Measurements from ENCODE around the gene RCOR2.
"Not testable (repeated sequence)": the region's sequence is repeated elsewhere in the genome, so short reads cannot be mapped to it uniquely, and the experiment has no call there.

Gene RCOR2

GRCh38 chr11:63916837-63917691, at the start of gene RCOR2:
RCOR2 (minus strand) TSS chr11:63917164; CDS start chr11:63916456, 708 bp downstream.
- FAIRE-seq: no peak

- no peak for FAIRE-seq
These were observed 49.5 kb upstream of the RCOR2 start for GRCh38 chr11:63966444-63966843.

DNA sequence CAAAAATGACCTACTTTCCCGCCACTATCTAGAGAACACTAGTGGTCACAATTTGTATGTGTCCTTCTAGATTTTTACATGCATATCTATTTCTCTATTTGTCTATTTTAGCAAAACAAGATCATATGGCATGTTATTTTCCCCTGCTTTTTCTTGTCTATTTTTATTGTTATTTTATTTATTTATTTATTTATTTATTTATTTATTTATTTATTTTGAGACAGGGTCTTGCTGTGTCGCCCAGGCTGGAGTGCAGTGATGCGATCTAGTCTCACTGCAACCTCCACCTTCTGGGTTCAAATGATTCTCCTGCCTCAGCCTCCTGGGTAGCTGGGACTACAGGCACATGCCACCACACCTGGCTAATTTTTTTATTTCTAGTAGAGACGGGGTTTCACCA, 46.9 kb upstream of the RCOR2 start:
- not testable (repeated sequence) for FAIRE-seq

DNA sequence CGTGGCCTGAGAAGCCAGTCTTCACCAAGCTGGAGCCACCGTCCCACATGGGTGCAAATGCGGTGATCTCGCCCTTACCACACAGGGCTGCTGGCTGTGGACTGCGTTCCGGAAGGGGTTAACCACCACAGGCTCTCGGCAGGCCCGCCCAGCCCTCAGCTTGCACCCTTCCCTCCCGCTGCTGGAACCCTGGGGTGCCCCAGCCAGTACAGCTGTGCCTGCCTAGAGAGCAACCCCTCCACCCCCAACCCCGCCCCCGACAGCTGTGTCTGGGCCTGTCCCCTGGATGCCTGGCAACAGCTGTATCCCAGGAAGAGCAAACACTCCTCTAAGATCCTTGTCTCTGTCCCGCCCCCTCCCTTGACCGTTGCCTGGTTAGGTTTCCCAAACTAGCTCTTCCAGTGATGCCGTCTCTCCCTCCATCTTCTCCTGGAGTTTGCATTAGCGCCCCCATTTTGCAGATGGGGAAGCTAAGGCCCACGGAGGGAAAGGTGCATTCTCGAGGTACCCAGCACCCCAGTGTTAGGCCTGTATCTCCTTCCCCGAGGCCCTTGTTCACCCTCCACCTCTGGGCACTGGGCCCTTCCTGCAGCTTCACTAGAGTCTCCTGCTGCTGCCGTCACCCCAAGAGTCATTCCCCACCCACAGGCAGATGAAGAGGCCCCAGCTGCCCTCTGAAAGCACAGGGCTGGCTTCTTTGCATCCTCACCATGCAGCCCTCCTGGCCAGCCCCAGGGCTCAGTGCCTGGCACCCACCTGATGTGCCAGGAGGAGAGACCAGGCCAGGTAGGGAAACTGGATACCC, 44.8 kb upstream of the RCOR2 start:
- no peak for FAIRE-seq

GRCh38 chr11:63958008-63958407, 41.0 kb upstream of the RCOR2 start:
- no peak for FAIRE-seq

DNA sequence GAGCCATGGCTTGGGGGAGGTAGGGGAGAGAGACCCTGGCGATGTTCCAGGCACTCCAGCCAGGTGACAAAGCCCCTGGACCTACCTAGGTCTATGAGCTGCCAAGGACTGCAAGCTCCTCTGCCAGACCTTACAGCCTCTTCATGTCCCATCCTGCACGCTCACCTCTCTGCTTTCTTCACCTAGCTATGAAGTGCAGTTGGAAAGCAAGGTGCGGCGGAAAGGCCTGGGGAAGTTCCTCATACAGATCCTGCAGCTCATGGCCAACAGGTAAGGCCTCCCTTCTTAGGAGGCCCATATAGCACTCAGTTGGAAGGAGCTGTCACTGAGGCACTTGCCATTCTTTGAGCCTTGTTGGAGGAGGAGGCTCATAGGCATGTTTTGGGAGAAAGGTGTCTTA, 35.6 kb upstream of the RCOR2 start:
- no peak for FAIRE-seq

GRCh38 chr11:63951779-63952536, 35.0 kb upstream of the RCOR2 start:
- FAIRE-seq: no peak

DNA sequence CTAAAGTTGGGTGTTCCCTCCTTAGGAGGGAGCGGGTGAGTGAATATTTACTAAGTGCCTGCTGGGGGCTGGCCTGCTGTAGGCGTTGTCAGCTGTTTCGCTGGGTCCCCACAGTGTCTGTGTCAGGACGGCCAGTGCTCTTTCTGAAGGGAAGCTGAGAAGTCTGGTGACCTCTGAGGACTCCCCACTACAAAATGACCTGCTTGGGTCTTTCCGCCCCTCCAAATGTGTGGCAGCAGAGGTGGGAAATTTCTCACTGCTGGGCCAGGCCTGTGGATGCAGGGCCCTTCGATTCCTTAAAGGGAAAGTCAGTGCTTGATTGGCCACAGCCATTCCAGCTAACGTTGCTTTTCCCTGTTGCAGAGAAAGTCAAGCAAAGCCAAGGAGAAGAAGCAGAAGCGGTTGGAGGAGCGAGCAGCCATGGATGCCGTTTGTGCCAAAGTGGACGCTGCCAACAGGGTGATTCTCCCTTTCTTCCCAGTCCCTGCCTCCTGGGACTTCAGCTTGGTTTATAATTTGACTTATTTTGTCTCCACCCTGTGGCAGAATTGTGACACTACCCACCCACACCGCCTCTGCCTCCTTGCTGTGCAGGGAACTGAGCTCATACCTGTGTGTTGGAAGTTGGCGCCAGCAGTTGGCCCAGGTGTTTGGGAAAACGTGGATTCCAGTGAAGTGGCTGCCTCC, 28.7 kb upstream of the RCOR2 start:
- FAIRE-seq: no peak

DNA sequence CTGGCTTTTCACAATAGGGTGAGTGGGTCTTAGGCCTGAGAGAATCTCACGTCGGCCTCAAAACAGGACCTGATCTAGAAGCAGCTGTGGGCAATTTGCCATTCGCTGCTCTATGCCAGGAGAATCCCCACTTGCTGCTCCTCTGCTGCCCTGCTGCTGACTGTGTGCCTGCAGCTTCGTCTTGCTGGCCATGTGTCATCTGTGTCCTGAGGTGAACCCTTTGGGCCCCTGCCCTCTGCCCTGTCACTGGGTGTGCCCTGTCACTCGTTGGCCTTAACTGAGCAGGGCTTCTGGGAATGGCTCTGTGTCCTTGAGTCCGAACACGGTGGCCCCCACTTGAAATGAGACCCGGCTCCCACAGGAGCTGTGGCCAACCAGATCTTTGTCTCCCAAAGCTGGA, 28.0 kb upstream of the RCOR2 start:
- FAIRE-seq: no peak

- no peak for FAIRE-seq
These were observed 25.8 kb upstream of the RCOR2 start for GRCh38 chr11:63942803-63943202.

DNA sequence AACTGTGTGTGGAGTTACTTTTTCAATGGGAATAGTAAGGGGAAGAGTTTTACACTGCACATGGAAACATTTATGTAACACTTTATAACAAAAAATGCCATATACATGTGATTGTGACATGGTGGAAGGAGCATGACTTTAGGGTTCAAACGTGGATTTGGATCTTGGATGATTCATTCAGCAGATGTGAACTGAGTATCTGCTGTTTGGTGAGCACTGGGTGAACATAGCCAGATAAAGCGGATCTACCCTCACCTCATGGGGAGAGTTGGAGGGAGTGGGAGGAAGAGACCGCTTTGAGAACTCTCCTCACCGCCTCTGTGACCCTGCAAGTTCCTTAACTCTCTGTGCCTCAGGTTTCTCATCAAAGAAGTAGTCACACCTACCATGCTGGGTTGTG, 24.9 kb upstream of the RCOR2 start:
- FAIRE-seq: no peak

DNA sequence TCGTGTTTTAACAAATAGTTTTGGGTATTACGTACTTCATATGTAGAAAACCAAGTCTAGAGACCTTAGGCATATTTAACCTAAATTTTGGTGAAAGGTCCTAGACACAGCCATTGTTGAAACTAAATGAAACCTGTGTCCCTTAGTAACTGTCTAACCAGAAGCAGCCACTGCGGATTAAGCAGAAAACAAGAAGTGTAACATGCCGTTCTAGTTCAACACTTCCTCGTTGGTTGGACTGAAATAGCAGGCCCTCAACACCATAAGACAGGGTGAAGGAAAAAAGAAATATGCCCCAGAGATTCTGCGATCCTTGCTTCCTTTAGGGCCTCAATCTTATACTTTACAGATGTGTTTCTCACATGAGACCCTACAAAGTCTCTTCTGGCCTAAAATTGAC, 23.8 kb upstream of the RCOR2 start:
- no peak for FAIRE-seq

- FAIRE-seq: no peak
These were observed 22.5 kb upstream of the RCOR2 start for GRCh38 chr11:63939397-63939891.

- no peak for FAIRE-seq
These were observed 21.8 kb upstream of the RCOR2 start, which contains the start of gene NAA40 for GRCh38 chr11:63938479-63939396. NAA40 (plus strand) TSS chr11:63939002; CDS start chr11:63939097, 95 bp downstream.

GRCh38 chr11:63937713-63938478, 20.9 kb upstream of the RCOR2 start:
- FAIRE-seq: no peak

DNA sequence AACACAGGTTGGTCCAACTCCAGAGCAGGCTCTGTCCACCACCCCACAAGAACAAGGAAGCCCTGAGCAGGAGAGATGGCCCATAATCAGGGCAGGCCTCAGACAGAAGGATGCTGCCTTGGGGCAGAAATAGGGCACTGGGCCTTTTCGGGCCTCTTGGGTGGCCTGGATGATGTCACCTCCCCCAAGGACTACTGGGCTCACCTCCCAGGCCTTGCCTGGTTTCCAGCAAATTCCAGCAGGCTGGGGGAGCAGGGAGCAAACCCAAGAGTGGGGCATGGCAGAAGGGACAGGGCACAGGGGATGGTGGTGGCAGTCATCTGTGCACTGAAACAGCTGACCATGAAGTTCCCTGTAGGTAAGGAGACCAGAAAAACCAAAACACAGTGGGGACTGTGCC, 16.5 kb upstream of the RCOR2 start:
- no peak for FAIRE-seq

GRCh38 chr11:63931876-63932275, 14.9 kb upstream of the RCOR2 start:
- FAIRE-seq: no peak

GRCh38 chr11:63931045-63931444, 14.1 kb upstream of the RCOR2 start:
- FAIRE-seq: no peak

- FAIRE-seq: no peak
These were observed 12.7 kb upstream of the RCOR2 start for GRCh38 chr11:63929616-63930015.

GRCh38 chr11:63923319-63923718, 6.4 kb upstream of the RCOR2 start:
- FAIRE-seq: no peak
